Stimulated activated effector memory CD8-positive, alpha-beta T cell treated with anti-CD3 and anti-CD28 coated beads, Interleukin-12 subunit alpha, Interleukin-12 subunit beta, amount 100 ng/mL, for 72 hours (primary cell): ENCODE data around the gene GLRX3.

Experiments used
- ATAC-seq: fragments of 150-1000 bp; cut with Tn5 transposase; 2 replicates; pipeline ENCODE4 v1.10.0; 2021
- DNase-seq, 2 donors: peaks; one replicate each; pipeline ENCODE4 v3.0.0; 2021 to 2022; ENCODE audit warnings: low spot score in 2 of 2
- H3K27ac Mint-ChIP-seq: one replicate; pipeline ENCODE4 v1.8.0; 2022; ENCODE audit warnings: mild to moderate bottlenecking, mixed read lengths
- H3K36me3 Mint-ChIP-seq: one replicate; pipeline ENCODE4 v1.8.0; 2022; ENCODE audit warnings: mild to moderate bottlenecking, mixed read lengths
- H3K4me1 Mint-ChIP-seq: one replicate; pipeline ENCODE4 v1.8.0; 2022; ENCODE audit warnings: mixed read lengths
- H3K4me3 Mint-ChIP-seq: one replicate; pipeline ENCODE4 v1.8.0; 2022; ENCODE audit warnings: mild to moderate bottlenecking, mixed read lengths
- H3K9me3 Mint-ChIP-seq: one replicate; pipeline ENCODE4 v1.8.0; 2022; ENCODE audit warnings: mixed read lengths

The GLRX3 gene

GRCh38 chr10:130203626-130204025 is 67.4 kb downstream of the GLRX3 start:
- H3K4me1 Mint-ChIP-seq, result no peaks in the 10 kb centered on the region
- no peaks in the 10 kb centered on the region for H3K36me3 Mint-ChIP-seq
- DNase-seq, result no peak
- no peaks in the 10 kb centered on the region for H3K9me3 Mint-ChIP-seq
- H3K4me3 Mint-ChIP-seq, result no peak overlapping the region
- no peak for ATAC-seq
- H3K27ac Mint-ChIP-seq, result no peak overlapping the region

- no peak for DNase-seq
- H3K36me3 Mint-ChIP-seq, result no peaks in the 10 kb centered on the region
- H3K9me3 Mint-ChIP-seq, result no peaks in the 10 kb centered on the region
- no peak for ATAC-seq
- no peaks in the 10 kb centered on the region for H3K4me1 Mint-ChIP-seq
- no peak overlapping the region for H3K4me3 Mint-ChIP-seq
- H3K27ac Mint-ChIP-seq, result no peak overlapping the region
Measured at GRCh38 chr10:130206216-130206737, 70.1 kb downstream of the GLRX3 start.

- no peaks in the 10 kb centered on the region for H3K36me3 Mint-ChIP-seq
- H3K4me3 Mint-ChIP-seq, result no peak overlapping the region
- no peaks in the 10 kb centered on the region for H3K4me1 Mint-ChIP-seq
- no peak for DNase-seq
- ATAC-seq, result no peak
- no peak overlapping the region for H3K27ac Mint-ChIP-seq
- H3K9me3 Mint-ChIP-seq, result no peaks in the 10 kb centered on the region
Measured at GRCh38 chr10:130207205-130207604, 71.0 kb downstream of the GLRX3 start.

GRCh38 chr10:130208807-130209206 is 72.6 kb downstream of the GLRX3 start:
- H3K36me3 Mint-ChIP-seq, result no peaks in the 10 kb centered on the region
- H3K27ac Mint-ChIP-seq, result no peak overlapping the region
- H3K9me3 Mint-ChIP-seq, result no peaks in the 10 kb centered on the region
- no peaks in the 10 kb centered on the region for H3K4me1 Mint-ChIP-seq
- H3K4me3 Mint-ChIP-seq, result no peak overlapping the region
- no peak for ATAC-seq
- DNase-seq, result no peak

- H3K4me3 Mint-ChIP-seq, result no peak overlapping the region
- H3K4me1 Mint-ChIP-seq, result no peaks in the 10 kb centered on the region
- H3K9me3 Mint-ChIP-seq, result no peaks in the 10 kb centered on the region
- no peaks in the 10 kb centered on the region for H3K36me3 Mint-ChIP-seq
- no peak for DNase-seq
- no peak overlapping the region for H3K27ac Mint-ChIP-seq
- no peak for ATAC-seq
Measured at GRCh38 chr10:130212746-130213145, 76.6 kb downstream of the GLRX3 start.

- Mint-ChIP-seq H3K36me3 (no peaks in the 10 kb centered on the region), H3K4me1 (no peaks in the 10 kb centered on the region), H3K27ac (no peak overlapping the region), H3K4me3 (no peak overlapping the region), H3K9me3 (no peaks in the 10 kb centered on the region)
- ATAC-seq, result no peak
- DNase-seq, result no peak
Measured at GRCh38 chr10:130213286-130214080, 77.3 kb downstream of the GLRX3 start.

- no peaks in the 10 kb centered on the region for H3K36me3 Mint-ChIP-seq
- H3K4me3 Mint-ChIP-seq, result no peak overlapping the region
- no peak for DNase-seq
- no peaks in the 10 kb centered on the region for H3K4me1 Mint-ChIP-seq
- H3K9me3 Mint-ChIP-seq, result no peaks in the 10 kb centered on the region
- no peak for ATAC-seq
- no peak overlapping the region for H3K27ac Mint-ChIP-seq
Measured at GRCh38 chr10:130214431-130214830, 78.2 kb downstream of the GLRX3 start.

- Mint-ChIP-seq H3K9me3 (no peaks in the 10 kb centered on the region), H3K36me3 (peaks cover 5% of the 10 kb centered on the region), H3K4me1 (no peaks in the 10 kb centered on the region), H3K4me3 (no peak overlapping the region), H3K27ac (no peak overlapping the region)
- ATAC-seq, result no peak
- DNase-seq, result no peak
Measured at GRCh38 chr10:130215151-130215930, 79.2 kb downstream of the GLRX3 start.

- H3K9me3 Mint-ChIP-seq, result no peaks in the 10 kb centered on the region
- no peak overlapping the region for H3K27ac Mint-ChIP-seq
- H3K4me3 Mint-ChIP-seq, result no peak overlapping the region
- peaks cover 5% of the 10 kb centered on the region for H3K36me3 Mint-ChIP-seq
- ATAC-seq (no peak), DNase-seq (no peak)
- no peaks in the 10 kb centered on the region for H3K4me1 Mint-ChIP-seq
Measured at GRCh38 chr10:130215931-130216231, 79.7 kb downstream of the GLRX3 start.

GRCh38 chr10:130218181-130218641 is 82.0 kb downstream of the GLRX3 start:
- H3K4me3 Mint-ChIP-seq, result no peak overlapping the region
- H3K36me3 Mint-ChIP-seq, result peaks cover 5% of the 10 kb centered on the region
- no peaks in the 10 kb centered on the region for H3K4me1 Mint-ChIP-seq
- H3K27ac Mint-ChIP-seq, result no peak overlapping the region
- no peak for ATAC-seq
- H3K9me3 Mint-ChIP-seq, result no peaks in the 10 kb centered on the region
- no peak for DNase-seq

GRCh38 chr10:130218936-130219335 is 82.7 kb downstream of the GLRX3 start:
- no peak overlapping the region for H3K4me3 Mint-ChIP-seq
- no peak for DNase-seq
- no peaks in the 10 kb centered on the region for H3K4me1 Mint-ChIP-seq
- peaks cover 5% of the 10 kb centered on the region for H3K36me3 Mint-ChIP-seq
- H3K27ac Mint-ChIP-seq, result no peak overlapping the region
- no peak for ATAC-seq
- no peaks in the 10 kb centered on the region for H3K9me3 Mint-ChIP-seq

GRCh38 chr10:130220251-130221185 is 84.3 kb downstream of the GLRX3 start:
- no peak for DNase-seq
- Mint-ChIP-seq H3K9me3 (no peaks in the 10 kb centered on the region), H3K27ac (no peak overlapping the region), H3K36me3 (peaks cover 5% of the 10 kb centered on the region), H3K4me1 (no peaks in the 10 kb centered on the region), H3K4me3 (no peak overlapping the region)
- no peak for ATAC-seq

- H3K4me1 Mint-ChIP-seq, result no peaks in the 10 kb centered on the region
- H3K27ac Mint-ChIP-seq, result no peak overlapping the region
- no peak for ATAC-seq
- H3K36me3 Mint-ChIP-seq, result peaks cover 5% of the 10 kb centered on the region
- H3K9me3 Mint-ChIP-seq, result no peaks in the 10 kb centered on the region
- H3K4me3 Mint-ChIP-seq, result no peak overlapping the region
- no peak for DNase-seq
Measured at GRCh38 chr10:130221456-130222375, 85.5 kb downstream of the GLRX3 start.

- Mint-ChIP-seq H3K4me1 (no peaks in the 10 kb centered on the region), H3K36me3 (peaks cover 5% of the 10 kb centered on the region), H3K27ac (no peak overlapping the region), H3K9me3 (peaks cover 2% of the 10 kb centered on the region), H3K4me3 (no peak overlapping the region)
- ATAC-seq (no peak), DNase-seq (no peak)
Measured at GRCh38 chr10:130222381-130222780, 86.2 kb downstream of the GLRX3 start.
